ENCODE results near the gene FAM83B. TPM values are rescaled to one million over a fixed set of nuclear protein-coding genes. Genes with fewer than 3 reads are reported as not detected.

FAM83B gene
- total RNA-seq, 1 experiment from 2014 or later = not detected

DNA sequence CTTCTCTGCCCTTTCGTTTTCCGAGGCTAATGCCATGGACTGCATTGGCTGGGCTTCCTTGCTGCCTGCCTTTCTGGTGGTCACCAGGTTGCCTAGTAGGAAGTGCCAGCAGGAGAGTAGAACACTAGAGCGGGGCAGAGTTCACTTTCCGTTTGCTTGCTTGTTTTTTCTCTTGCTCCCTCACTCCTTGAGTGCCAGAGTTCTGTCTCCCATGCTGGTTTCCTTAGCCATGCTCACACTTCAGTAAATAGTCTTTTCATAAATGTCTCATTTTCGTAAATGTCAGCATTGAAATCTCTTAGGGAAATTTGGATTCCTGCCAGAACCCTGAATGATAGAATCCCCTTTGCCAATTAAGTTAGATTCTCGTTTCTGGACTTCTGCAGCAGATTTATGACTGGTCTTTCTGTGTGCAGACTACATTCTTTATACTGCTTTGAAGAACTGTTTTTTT is 63.9 kb downstream of the FAM83B start:
- Histone ChIP-seq H3K27me3 (ENCODE audit: low read length) (no peaks in the 10 kb centered on the region), H3K4me1 (ENCODE audit: low read length) (no peaks in the 10 kb centered on the region), H2AFZ (ENCODE audit: low read length) (no peak overlapping the region), H3K9ac (ENCODE audit: low read length) (no peak overlapping the region), H3K4me3 (ENCODE audit: low read length) (no peak overlapping the region), H3K27ac (ENCODE audit: low read length) (no peak overlapping the region), H4K20me1 (ENCODE audit: insufficient read depth, low read depth, low read length) (no peaks in the 10 kb centered on the region), H3K36me3 (ENCODE audit: insufficient read depth, low read length) (no peaks in the 10 kb centered on the region), H3K4me2 (ENCODE audit: low read depth, low read length, poor library complexity, severe bottlenecking) (no peak overlapping the region), H3K79me2 (ENCODE audit: low read length) (no peaks in the 10 kb centered on the region), H3K9me2 (replicated peaks; ENCODE audit: insufficient read depth, low read length) (no peaks in the 10 kb centered on the region), H3K9me3 (ENCODE audit: low read length) (no peaks in the 10 kb centered on the region; the same call in 1 of the 2 replicates)
- no peak for DNase-seq

DNA sequence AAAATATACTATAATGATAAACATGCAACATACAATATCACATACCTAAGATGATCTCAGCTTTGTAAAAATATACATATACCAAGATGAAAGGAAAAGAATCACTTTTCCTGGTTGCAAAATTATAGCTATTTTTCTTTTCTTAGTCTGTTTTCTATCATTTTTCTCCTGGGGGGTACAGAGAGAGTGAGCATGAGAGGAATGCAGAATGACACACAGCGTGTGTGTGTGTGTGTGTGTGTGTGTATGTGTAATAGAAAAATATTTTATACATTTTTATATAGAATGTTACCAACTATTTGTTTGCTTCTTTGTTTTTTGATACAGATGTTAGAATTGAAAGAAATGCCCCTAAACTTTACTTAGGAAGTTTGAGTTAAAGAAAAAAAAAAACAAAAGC is 64.3 kb downstream of the FAM83B start:
- H3K79me2 ChIP-seq (ENCODE audit: low read length) = no peaks in the 10 kb centered on the region
- no peak overlapping the region for H3K9ac ChIP-seq (ENCODE audit: low read length)
- DNase-seq = no peak

DNA sequence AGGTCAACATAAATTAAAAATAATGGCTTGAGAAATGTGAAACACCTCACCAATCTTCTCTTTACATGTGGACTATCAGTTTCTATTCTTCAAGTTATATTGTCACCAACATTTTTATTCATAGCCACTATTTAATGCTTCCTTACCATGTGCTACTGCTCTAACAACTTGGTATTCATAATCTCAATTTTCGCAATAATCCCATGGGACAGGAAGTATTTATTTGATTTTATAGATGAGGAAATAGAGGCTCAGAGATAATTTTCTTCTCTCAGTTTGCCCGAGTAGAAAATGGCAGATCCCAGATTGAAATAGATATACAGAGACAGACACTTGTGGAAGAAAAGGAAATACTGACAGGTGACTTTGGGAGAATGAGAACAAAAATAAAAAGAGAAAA is 66.6 kb downstream of the FAM83B start:
- no peaks in the 10 kb centered on the region for H4K20me1 ChIP-seq (ENCODE audit: insufficient read depth, low read depth, low read length)
- no peaks in the 10 kb centered on the region for H3K27me3 ChIP-seq (ENCODE audit: low read length)
- H2AFZ ChIP-seq (ENCODE audit: low read length) = no peak overlapping the region
- H3K4me2 ChIP-seq (ENCODE audit: low read depth, low read length, poor library complexity, severe bottlenecking) = no peak overlapping the region
- H3K9ac ChIP-seq (ENCODE audit: low read length) = no peak overlapping the region
- DNase-seq = no peak
- peaks cover 12% of the 10 kb centered on the region for H3K9me3 ChIP-seq (ENCODE audit: low read length)
- H3K36me3 ChIP-seq (ENCODE audit: insufficient read depth, low read length) = no peaks in the 10 kb centered on the region
- H3K4me3 ChIP-seq (ENCODE audit: low read length) = no peak overlapping the region
- no peaks in the 10 kb centered on the region for H3K9me2 ChIP-seq (replicated peaks; ENCODE audit: insufficient read depth, low read length)
- no peaks in the 10 kb centered on the region for H3K4me1 ChIP-seq (ENCODE audit: low read length)
- H3K79me2 ChIP-seq (ENCODE audit: low read length) = no peaks in the 10 kb centered on the region
- no peak overlapping the region for H3K27ac ChIP-seq (ENCODE audit: low read length)

More for the DNA sequence above, 64.3 kb downstream of the FAM83B start:
- no peak overlapping the region for H3K4me3 ChIP-seq (ENCODE audit: low read length)
- no peak overlapping the region for H2AFZ ChIP-seq (ENCODE audit: low read length)
- no peaks in the 10 kb centered on the region for H3K27me3 ChIP-seq (ENCODE audit: low read length)
- no peak overlapping the region for H3K4me2 ChIP-seq (ENCODE audit: low read depth, low read length, poor library complexity, severe bottlenecking)
- no peak overlapping the region for H3K27ac ChIP-seq (ENCODE audit: low read length)
- H3K4me1 ChIP-seq (ENCODE audit: low read length) = no peaks in the 10 kb centered on the region
- H3K9me2 ChIP-seq (replicated peaks; ENCODE audit: insufficient read depth, low read length) = no peaks in the 10 kb centered on the region
- no peaks in the 10 kb centered on the region for H3K36me3 ChIP-seq (ENCODE audit: insufficient read depth, low read length)
- H3K9me3 ChIP-seq (ENCODE audit: low read length) = 0 out of 2 replicates have a peak, but pooled peaks cover under 1% of the 10 kb centered on the region
- no peaks in the 10 kb centered on the region for H4K20me1 ChIP-seq (ENCODE audit: insufficient read depth, low read depth, low read length)

DNA sequence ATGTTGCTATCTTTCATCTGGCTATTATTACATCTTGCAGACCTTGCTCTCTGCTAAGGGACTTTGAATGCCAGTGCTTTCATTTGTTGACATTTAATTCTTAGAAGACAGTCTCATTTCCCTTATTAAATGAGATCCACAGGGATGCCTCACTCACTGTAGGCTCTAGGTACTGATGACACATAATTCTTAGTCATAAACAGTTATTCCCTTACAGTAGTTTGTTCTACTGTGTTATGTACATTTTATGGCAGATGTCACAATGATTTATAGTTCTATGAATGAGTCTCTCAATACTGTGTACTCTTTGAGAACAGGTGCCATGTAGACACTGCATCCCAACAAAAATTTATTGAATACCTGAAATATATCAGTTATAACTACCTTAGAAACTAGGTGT is 70.3 kb downstream of the FAM83B start:
- H3K9ac ChIP-seq (ENCODE audit: low read length) = no peak overlapping the region
- H3K4me2 ChIP-seq (ENCODE audit: low read depth, low read length, poor library complexity, severe bottlenecking) = no peak overlapping the region
- no peak overlapping the region for H2AFZ ChIP-seq (ENCODE audit: low read length)
- H3K9me2 ChIP-seq (replicated peaks; ENCODE audit: insufficient read depth, low read length) = no peaks in the 10 kb centered on the region
- H3K27me3 ChIP-seq (ENCODE audit: low read length) = no peaks in the 10 kb centered on the region
- H4K20me1 ChIP-seq (ENCODE audit: insufficient read depth, low read depth, low read length) = no peaks in the 10 kb centered on the region
- no peaks in the 10 kb centered on the region for H3K4me1 ChIP-seq (ENCODE audit: low read length)
- no peaks in the 10 kb centered on the region for H3K36me3 ChIP-seq (ENCODE audit: insufficient read depth, low read length)
- no peaks in the 10 kb centered on the region for H3K79me2 ChIP-seq (ENCODE audit: low read length)
- H3K9me3 ChIP-seq (ENCODE audit: low read length) = peaks cover 16% of the 10 kb centered on the region
- H3K27ac ChIP-seq (ENCODE audit: low read length) = no peak overlapping the region
- DNase-seq = no peak
- H3K4me3 ChIP-seq (ENCODE audit: low read length) = no peak overlapping the region

DNA sequence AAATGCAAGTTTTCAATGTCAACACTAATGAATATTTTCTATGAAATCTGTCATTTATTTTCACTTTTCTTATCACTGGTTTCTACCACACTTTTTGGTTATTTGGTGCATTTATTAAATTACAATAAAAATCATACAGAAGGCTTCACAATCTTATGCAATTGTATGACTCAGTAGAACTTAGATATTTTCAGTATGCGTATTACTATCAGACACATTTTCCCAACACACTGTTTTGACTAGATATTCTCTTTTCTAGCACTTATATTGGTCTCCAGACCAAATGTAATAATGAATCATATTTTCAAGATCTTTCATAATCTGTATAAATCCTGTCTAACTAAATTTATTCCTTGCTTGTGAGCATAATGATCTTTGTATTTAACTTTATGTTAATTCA is 74.1 kb downstream of the FAM83B start:
- H3K4me2 ChIP-seq (ENCODE audit: low read depth, low read length, poor library complexity, severe bottlenecking) = no peak overlapping the region
- H3K4me3 ChIP-seq (ENCODE audit: low read length) = no peak overlapping the region
- no peaks in the 10 kb centered on the region for H3K4me1 ChIP-seq (ENCODE audit: low read length)
- H3K9me2 ChIP-seq (replicated peaks; ENCODE audit: insufficient read depth, low read length) = no peaks in the 10 kb centered on the region
- H3K27me3 ChIP-seq (ENCODE audit: low read length) = no peaks in the 10 kb centered on the region
- DNase-seq = no peak
- no peak overlapping the region for H3K27ac ChIP-seq (ENCODE audit: low read length)
- H3K9me3 ChIP-seq (ENCODE audit: low read length) = peaks cover 19% of the 10 kb centered on the region
- H3K79me2 ChIP-seq (ENCODE audit: low read length) = no peaks in the 10 kb centered on the region
- no peaks in the 10 kb centered on the region for H3K36me3 ChIP-seq (ENCODE audit: insufficient read depth, low read length)
- no peak overlapping the region for H2AFZ ChIP-seq (ENCODE audit: low read length)
- H3K9ac ChIP-seq (ENCODE audit: low read length) = no peak overlapping the region
- no peaks in the 10 kb centered on the region for H4K20me1 ChIP-seq (ENCODE audit: insufficient read depth, low read depth, low read length)

DNA sequence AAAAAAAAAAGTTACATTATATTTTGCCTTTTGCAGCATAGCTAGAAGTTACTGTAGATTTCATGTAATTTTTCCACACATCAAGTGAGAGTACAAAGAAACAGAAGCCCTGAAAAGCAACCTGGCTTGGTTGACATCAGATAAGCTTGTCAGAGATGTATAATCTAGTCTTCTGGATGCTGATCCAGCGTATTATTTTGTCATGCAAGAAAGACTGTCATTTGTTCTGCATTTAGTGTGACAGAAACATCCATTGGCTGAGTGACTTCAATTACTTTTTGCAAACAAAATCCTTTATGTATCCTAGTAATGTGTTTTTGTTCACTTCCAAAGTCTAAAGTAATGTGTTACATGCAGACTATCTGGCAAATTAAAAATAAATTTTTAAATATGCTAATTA is 75.3 kb downstream of the FAM83B start:
- Histone ChIP-seq H3K36me3 (ENCODE audit: insufficient read depth, low read length) (no peaks in the 10 kb centered on the region), H3K9me3 (ENCODE audit: low read length) (peaks cover 8% of the 10 kb centered on the region; the same call in 1 of the 2 replicates), H3K9me2 (replicated peaks; ENCODE audit: insufficient read depth, low read length) (no peaks in the 10 kb centered on the region), H3K4me1 (ENCODE audit: low read length) (no peaks in the 10 kb centered on the region), H3K4me2 (ENCODE audit: low read depth, low read length, poor library complexity, severe bottlenecking) (no peak overlapping the region), H2AFZ (ENCODE audit: low read length) (no peak overlapping the region), H3K79me2 (ENCODE audit: low read length) (no peaks in the 10 kb centered on the region), H3K27me3 (ENCODE audit: low read length) (no peaks in the 10 kb centered on the region), H3K27ac (ENCODE audit: low read length) (no peak overlapping the region), H3K4me3 (ENCODE audit: low read length) (no peak overlapping the region), H3K9ac (ENCODE audit: low read length) (no peak overlapping the region), H4K20me1 (ENCODE audit: insufficient read depth, low read depth, low read length) (no peaks in the 10 kb centered on the region)
- no peak for DNase-seq

DNA sequence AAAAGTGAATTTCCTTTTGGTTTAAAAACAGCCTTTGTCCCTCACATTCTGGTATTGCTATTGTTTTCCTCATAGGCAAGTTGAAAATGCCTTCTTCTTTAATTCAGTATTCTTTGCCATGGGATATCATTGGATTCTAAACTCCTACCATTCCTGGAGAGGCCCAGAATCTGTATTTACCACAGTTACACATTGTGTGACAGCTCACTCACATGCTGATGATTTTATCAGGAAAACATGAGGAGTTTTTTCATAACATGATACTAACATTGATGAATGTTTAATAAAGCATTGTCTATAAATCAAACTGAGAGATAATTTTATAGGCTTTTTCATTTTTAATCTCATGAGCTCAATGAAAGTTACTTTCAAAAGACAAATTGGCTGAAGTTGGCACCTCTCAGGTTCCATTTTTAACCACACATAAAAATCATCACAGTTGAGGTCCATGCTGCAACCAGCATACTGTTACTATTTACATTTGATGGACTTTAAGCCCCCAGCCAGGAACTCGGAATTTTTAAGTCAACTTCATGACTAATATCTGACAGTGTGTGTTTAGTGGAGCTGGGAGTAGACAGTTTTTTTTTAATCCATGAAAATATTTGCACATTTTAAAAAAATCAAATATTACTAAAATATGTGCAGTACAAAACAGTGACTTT is 82.8 kb downstream of the FAM83B start:
- H3K4me1 ChIP-seq (ENCODE audit: low read length) = no peaks in the 10 kb centered on the region
- H3K4me2 ChIP-seq (ENCODE audit: low read depth, low read length, poor library complexity, severe bottlenecking) = no peak overlapping the region
- H3K4me3 ChIP-seq (ENCODE audit: low read length) = no peak overlapping the region
- H3K79me2 ChIP-seq (ENCODE audit: low read length) = no peaks in the 10 kb centered on the region
- no peak overlapping the region for H3K27ac ChIP-seq (ENCODE audit: low read length)
- no peaks in the 10 kb centered on the region for H3K27me3 ChIP-seq (ENCODE audit: low read length)
- peaks cover 20% of the 10 kb centered on the region for H3K9me3 ChIP-seq (ENCODE audit: low read length)
- no peak overlapping the region for H2AFZ ChIP-seq (ENCODE audit: low read length)
- H3K36me3 ChIP-seq (ENCODE audit: insufficient read depth, low read length) = no peaks in the 10 kb centered on the region
- no peaks in the 10 kb centered on the region for H3K9me2 ChIP-seq (replicated peaks; ENCODE audit: insufficient read depth, low read length)
- no peak for DNase-seq
- H3K9ac ChIP-seq (ENCODE audit: low read length) = no peak overlapping the region
- no peaks in the 10 kb centered on the region for H4K20me1 ChIP-seq (ENCODE audit: insufficient read depth, low read depth, low read length)

DNA sequence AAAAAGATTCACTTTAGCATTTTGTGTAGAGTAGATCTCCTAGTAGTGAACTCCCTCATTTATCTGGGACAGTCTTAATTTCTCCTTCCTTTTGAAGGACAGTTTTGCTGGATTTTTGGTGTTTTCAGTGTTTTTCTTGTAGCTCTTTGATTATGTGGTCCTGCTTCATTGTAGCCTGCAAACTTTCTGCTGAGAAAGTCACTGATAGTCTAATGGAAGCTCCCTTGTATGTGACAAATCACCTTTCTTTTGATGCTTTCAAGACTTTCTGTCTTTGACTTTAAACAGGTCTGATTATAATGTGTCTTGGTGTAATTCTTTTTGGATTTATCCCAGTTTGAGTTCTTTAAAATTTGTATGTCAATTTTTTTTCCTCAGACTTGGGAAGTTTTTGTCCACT is 86.1 kb downstream of the FAM83B start:
- H4K20me1 ChIP-seq (ENCODE audit: insufficient read depth, low read depth, low read length) = no peaks in the 10 kb centered on the region
- no peak overlapping the region for H3K9ac ChIP-seq (ENCODE audit: low read length)
- H3K4me2 ChIP-seq (ENCODE audit: low read depth, low read length, poor library complexity, severe bottlenecking) = no peak overlapping the region
- H3K4me1 ChIP-seq (ENCODE audit: low read length) = no peaks in the 10 kb centered on the region
- no peaks in the 10 kb centered on the region for H3K9me2 ChIP-seq (replicated peaks; ENCODE audit: insufficient read depth, low read length)
- H3K4me3 ChIP-seq (ENCODE audit: low read length) = no peak overlapping the region
- DNase-seq = no peak
- H2AFZ ChIP-seq (ENCODE audit: low read length) = no peak overlapping the region
- H3K9me3 ChIP-seq (ENCODE audit: low read length) = peaks cover 19% of the 10 kb centered on the region
- no peaks in the 10 kb centered on the region for H3K79me2 ChIP-seq (ENCODE audit: low read length)
- no peaks in the 10 kb centered on the region for H3K36me3 ChIP-seq (ENCODE audit: insufficient read depth, low read length)
- H3K27me3 ChIP-seq (ENCODE audit: low read length) = no peaks in the 10 kb centered on the region
- H3K27ac ChIP-seq (ENCODE audit: low read length) = no peak overlapping the region

Data from Karpas-422 (cell line).